SK-N-SH treated with all-trans-retinoic acid at 6 μM for 48 hours (cell line): ENCODE measurements around the gene SMCO4.

Experiments
- ATAC-seq: fragments of 200-7000 bp; cut with Tn5 transposase; 3 replicates; pipeline ENCODE4 v1.9.1; 2020; ENCODE audit warnings: mild to moderate bottlenecking, moderate library complexity
- ARNTL ChIP-seq: fragments of 450-650 bp; formaldehyde crosslinking; IDR thresholded peaks from 2 replicates; pipeline ENCODE4 v1.5.0; 2020; ENCODE audit warnings: low read depth, mild to moderate bottlenecking, moderate library complexity, borderline replicate concordance
- BACH2 ChIP-seq: fragments of 250-450 bp; sonication (Bioruptor Pico); IDR thresholded peaks from 2 replicates; pipeline ENCODE4 v1.9.0; 2021; ENCODE audit warnings: mild to moderate bottlenecking, borderline replicate concordance
- CSDC2 ChIP-seq: fragments of 250-450 bp; sonication (Bioruptor Pico); IDR thresholded peaks from 2 replicates; pipeline ENCODE4 v1.5.0; 2020; ENCODE audit warnings: mild to moderate bottlenecking, moderate library complexity
- ESRRG ChIP-seq: fragments of 250-450 bp; sonication (Bioruptor Pico); IDR thresholded peaks from 2 replicates; pipeline ENCODE4 v1.6.1; 2021; ENCODE audit warnings: mild to moderate bottlenecking
- OSR1 ChIP-seq: fragments of 250-450 bp; sonication (Bioruptor Pico); IDR thresholded peaks from 2 replicates; pipeline ENCODE4 v1.8.0; 2022; ENCODE audit warnings: moderate library complexity, mild to moderate bottlenecking, inconsistent platforms
- PPARA ChIP-seq: fragments of 250-450 bp; sonication (Bioruptor Pico); IDR thresholded peaks from 2 replicates; pipeline ENCODE4 v1.5.0; 2020; ENCODE audit warnings: mild to moderate bottlenecking, borderline replicate concordance
- RARB ChIP-seq: fragments of 250-450 bp; sonication (Bioruptor Pico); IDR thresholded peaks from 2 replicates; pipeline ENCODE4 v1.8.0; 2021; ENCODE audit warnings: mild to moderate bottlenecking, moderate library complexity
- SNAI2 ChIP-seq: fragments of 250-450 bp; sonication (Bioruptor Pico); IDR thresholded peaks from 2 replicates; pipeline ENCODE4 v1.5.0; 2020; ENCODE audit warnings: mild to moderate bottlenecking, moderate library complexity
- TCF4 ChIP-seq: fragments of 250-450 bp; sonication (Bioruptor Pico); IDR thresholded peaks from 2 replicates; pipeline ENCODE4 v1.8.0; 2021; ENCODE audit warnings: mild to moderate bottlenecking, moderate library complexity, borderline replicate concordance
- ZC3H10 ChIP-seq: fragments of 250-450 bp; sonication (Bioruptor Pico); IDR thresholded peaks from 2 replicates; pipeline ENCODE4 v1.5.1; 2021; ENCODE audit warnings: mild to moderate bottlenecking, moderate library complexity
- ZFP3 ChIP-seq: fragments of 250-450 bp; sonication (Bioruptor Pico); IDR thresholded peaks from 2 replicates; pipeline ENCODE4 v1.5.0; 2020; ENCODE audit warnings: mild to moderate bottlenecking, moderate library complexity
- ZFP30 ChIP-seq: fragments of 450-650 bp; formaldehyde crosslinking; IDR thresholded peaks from 2 replicates; pipeline ENCODE4 v1.5.0; 2022; ENCODE audit warnings: mild to moderate bottlenecking, moderate library complexity
- ZNF565 ChIP-seq: fragments of 450-650 bp; formaldehyde crosslinking; conservative IDR thresholded peaks from 2 replicates; pipeline ENCODE4 v1.5.0; 2020; ENCODE audit warnings: low read depth, mild to moderate bottlenecking, moderate library complexity
- TF ChIP-seq, protein P1 (sequence below): fragments of 250-450 bp; sonication (Bioruptor Pico); IDR thresholded peaks from 2 replicates; pipeline ENCODE4 v1.5.0; 2020; ENCODE audit warnings: mild to moderate bottlenecking, moderate library complexity
- TF ChIP-seq, protein P2 (sequence below): fragments of 250-450 bp; sonication (Bioruptor Pico); IDR thresholded peaks from 2 replicates; pipeline ENCODE4 v1.8.0; 2021; ENCODE audit warnings: low read depth, mild to moderate bottlenecking, moderate library complexity, borderline replicate concordance
- TF ChIP-seq, protein P3 (sequence below): fragments of 250-450 bp; sonication (Bioruptor Pico); IDR thresholded peaks from 2 replicates; pipeline ENCODE4 v1.5.1; 2021; ENCODE audit warnings: mild to moderate bottlenecking, moderate library complexity
- TF ChIP-seq, protein P4 (sequence below): fragments of 250-450 bp; sonication (Bioruptor Pico); IDR thresholded peaks from 2 replicates; pipeline ENCODE4 v1.5.1; 2020; ENCODE audit warnings: low read depth, mild to moderate bottlenecking, moderate library complexity

Gene SMCO4

DNA sequence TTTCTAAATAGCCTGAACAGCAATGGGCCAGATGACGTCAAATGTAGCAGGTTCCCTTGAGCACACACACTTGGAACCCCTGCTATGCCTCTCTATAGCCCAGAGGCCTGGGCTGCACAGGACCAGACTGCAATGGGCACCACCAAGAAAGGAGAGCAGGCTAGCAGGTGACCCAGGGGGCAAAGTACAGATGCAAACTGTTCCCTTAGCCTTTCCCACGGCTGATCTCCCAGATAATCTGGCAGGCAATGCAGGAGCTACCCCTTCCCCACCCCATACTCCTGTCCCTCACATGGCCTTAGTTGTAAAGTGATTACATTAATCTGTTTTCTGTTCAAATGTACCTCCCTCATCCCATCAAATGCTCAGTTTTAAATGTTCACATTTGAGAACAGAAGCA lies 41.3 kb downstream of the SMCO4 start:
- TF ChIP-seq ESRRG (CRISPR knock-in tag) (no peak), RARB (CRISPR knock-in tag) (no peak), ZC3H10 (CRISPR knock-in tag) (no peak)
- TF ChIP-seq, protein P1, sequence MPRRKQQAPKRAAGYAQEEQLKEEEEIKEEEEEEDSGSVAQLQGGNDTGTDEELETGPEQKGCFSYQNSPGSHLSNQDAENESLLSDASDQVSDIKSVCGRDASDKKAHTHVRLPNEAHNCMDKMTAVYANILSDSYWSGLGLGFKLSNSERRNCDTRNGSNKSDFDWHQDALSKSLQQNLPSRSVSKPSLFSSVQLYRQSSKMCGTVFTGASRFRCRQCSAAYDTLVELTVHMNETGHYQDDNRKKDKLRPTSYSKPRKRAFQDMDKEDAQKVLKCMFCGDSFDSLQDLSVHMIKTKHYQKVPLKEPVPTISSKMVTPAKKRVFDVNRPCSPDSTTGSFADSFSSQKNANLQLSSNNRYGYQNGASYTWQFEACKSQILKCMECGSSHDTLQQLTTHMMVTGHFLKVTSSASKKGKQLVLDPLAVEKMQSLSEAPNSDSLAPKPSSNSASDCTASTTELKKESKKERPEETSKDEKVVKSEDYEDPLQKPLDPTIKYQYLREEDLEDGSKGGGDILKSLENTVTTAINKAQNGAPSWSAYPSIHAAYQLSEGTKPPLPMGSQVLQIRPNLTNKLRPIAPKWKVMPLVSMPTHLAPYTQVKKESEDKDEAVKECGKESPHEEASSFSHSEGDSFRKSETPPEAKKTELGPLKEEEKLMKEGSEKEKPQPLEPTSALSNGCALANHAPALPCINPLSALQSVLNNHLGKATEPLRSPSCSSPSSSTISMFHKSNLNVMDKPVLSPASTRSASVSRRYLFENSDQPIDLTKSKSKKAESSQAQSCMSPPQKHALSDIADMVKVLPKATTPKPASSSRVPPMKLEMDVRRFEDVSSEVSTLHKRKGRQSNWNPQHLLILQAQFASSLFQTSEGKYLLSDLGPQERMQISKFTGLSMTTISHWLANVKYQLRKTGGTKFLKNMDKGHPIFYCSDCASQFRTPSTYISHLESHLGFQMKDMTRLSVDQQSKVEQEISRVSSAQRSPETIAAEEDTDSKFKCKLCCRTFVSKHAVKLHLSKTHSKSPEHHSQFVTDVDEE (CRISPR knock-in tag), result no peak
- TF ChIP-seq, protein P2, sequence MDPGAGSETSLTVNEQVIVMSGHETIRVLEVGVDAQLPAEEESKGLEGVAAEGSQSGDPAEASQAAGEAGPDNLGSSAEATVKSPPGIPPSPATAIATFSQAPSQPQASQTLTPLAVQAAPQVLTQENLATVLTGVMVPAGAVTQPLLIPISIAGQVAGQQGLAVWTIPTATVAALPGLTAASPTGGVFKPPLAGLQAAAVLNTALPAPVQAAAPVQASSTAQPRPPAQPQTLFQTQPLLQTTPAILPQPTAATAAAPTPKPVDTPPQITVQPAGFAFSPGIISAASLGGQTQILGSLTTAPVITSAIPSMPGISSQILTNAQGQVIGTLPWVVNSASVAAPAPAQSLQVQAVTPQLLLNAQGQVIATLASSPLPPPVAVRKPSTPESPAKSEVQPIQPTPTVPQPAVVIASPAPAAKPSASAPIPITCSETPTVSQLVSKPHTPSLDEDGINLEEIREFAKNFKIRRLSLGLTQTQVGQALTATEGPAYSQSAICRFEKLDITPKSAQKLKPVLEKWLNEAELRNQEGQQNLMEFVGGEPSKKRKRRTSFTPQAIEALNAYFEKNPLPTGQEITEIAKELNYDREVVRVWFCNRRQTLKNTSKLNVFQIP (CRISPR knock-in tag), result no peak
- TF ChIP-seq, protein P3, sequence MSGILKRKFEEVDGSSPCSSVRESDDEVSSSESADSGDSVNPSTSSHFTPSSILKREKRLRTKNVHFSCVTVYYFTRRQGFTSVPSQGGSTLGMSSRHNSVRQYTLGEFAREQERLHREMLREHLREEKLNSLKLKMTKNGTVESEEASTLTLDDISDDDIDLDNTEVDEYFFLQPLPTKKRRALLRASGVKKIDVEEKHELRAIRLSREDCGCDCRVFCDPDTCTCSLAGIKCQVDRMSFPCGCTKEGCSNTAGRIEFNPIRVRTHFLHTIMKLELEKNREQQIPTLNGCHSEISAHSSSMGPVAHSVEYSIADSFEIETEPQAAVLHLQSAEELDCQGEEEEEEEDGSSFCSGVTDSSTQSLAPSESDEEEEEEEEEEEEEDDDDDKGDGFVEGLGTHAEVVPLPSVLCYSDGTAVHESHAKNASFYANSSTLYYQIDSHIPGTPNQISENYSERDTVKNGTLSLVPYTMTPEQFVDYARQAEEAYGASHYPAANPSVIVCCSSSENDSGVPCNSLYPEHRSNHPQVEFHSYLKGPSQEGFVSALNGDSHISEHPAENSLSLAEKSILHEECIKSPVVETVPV (CRISPR knock-in tag), result no peak

DNA sequence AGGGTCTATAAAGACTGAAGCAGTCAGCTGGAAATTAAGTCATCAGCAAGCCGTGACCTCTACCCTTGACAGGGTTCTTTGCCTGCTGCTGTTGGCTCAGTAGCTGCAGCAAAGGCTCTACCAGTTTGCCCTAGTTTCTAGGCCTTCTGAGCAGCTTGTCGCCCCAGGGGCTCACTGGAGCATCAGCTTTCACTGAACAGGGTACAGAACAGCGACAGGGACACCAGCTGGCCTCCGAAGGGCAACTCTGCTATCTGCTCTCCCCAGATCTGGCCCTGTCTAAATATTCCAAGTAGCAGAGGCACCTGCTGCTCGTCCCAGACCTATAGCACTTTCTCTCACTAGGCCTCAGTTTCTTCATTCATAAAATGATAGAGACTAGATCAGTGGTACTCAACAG lies 42.4 kb downstream of the SMCO4 start:
- TF ChIP-seq, protein P3 (CRISPR knock-in tag), result no peak
- TF ChIP-seq ZC3H10 (CRISPR knock-in tag) (no peak), ESRRG (CRISPR knock-in tag) (no peak), ZNF565 (CRISPR knock-in tag) (no peak), ZFP30 (no peak), PPARA (CRISPR knock-in tag) (no peak), ARNTL (no peak), TCF4 (CRISPR knock-in tag) (no peak), SNAI2 (CRISPR knock-in tag) (no peak), ZFP3 (CRISPR knock-in tag) (no peak), CSDC2 (CRISPR knock-in tag) (no peak), RARB (CRISPR knock-in tag) (no peak), BACH2 (CRISPR knock-in tag) (no peak), OSR1 (CRISPR knock-in tag) (no peak)
- TF ChIP-seq, protein P2 (CRISPR knock-in tag), result no peak
- TF ChIP-seq, protein P1 (CRISPR knock-in tag), result no peak
- TF ChIP-seq, protein P4, sequence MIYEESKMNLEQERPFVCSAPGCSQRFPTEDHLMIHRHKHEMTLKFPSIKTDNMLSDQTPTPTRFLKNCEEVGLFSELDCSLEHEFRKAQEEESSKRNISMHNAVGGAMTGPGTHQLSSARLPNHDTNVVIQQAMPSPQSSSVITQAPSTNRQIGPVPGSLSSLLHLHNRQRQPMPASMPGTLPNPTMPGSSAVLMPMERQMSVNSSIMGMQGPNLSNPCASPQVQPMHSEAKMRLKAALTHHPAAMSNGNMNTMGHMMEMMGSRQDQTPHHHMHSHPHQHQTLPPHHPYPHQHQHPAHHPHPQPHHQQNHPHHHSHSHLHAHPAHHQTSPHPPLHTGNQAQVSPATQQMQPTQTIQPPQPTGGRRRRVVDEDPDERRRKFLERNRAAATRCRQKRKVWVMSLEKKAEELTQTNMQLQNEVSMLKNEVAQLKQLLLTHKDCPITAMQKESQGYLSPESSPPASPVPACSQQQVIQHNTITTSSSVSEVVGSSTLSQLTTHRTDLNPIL, result no peak
- TF ChIP-seq, all 23 proteins: peak for 0
- no peak for ATAC-seq

More for the DNA sequence above, 41.3 kb downstream of the SMCO4 start:
- no peak for ATAC-seq
